Stimulated activated CD8-positive, alpha-beta memory T cell treated with anti-CD3 and anti-CD28 coated beads, Interleukin-12 subunit alpha, Interleukin-12 subunit beta, amount 100 ng/mL, for 4 hours (primary cell): Measurements from ENCODE around the gene KIF25.

ENCODE experiments used
- DNase-seq: peaks from one replicate; pipeline ENCODE4 v3.0.0-alpha.2; 2020; ENCODE audit warnings: low read depth

The KIF25 gene

GRCh38 chr6:168090064-168090690 is 92.7 kb downstream of the KIF25 start:
- DNase-seq: no peak

- no peak for DNase-seq
Measured at GRCh38 chr6:168090706-168091105, 93.2 kb downstream of the KIF25 start.

GRCh38 chr6:168091381-168092264 is 94.2 kb downstream of the KIF25 start:
- no peak for DNase-seq

- DNase-seq: no peak
Measured at GRCh38 chr6:168092541-168092940, 95.1 kb downstream of the KIF25 start.

GRCh38 chr6:168093071-168093505 is 95.6 kb downstream of the KIF25 start:
- DNase-seq: no peak

DNA sequence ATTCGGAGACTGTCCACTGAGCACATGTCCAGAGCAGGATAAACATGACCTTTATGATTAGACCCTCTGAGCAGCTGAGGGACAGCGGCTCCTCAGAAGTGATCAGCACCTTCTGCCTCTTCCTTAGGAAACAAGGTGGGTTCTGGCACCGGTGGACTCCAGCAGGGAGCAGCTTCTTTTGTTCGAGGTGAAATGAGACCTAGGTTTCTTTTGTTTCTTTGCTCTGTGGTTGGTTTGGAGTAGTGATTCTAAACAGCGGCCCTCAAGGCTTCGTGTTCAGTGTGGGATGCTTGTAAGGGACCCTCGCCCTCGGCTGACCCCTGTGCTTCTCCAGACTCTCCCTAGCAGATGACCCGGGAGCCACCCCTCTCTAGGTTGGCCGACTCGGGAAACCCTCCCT is 96.2 kb downstream of the KIF25 start:
- DNase-seq: no peak
